Non-pigmented ciliary epithelial cell (primary cell): ENCODE measurements around the gene TMEM176A.

Experiments used
- DNase-seq: peaks from one replicate; pipeline ENCODE4 v3.0.0-alpha.2; 2010; ENCODE audit warnings: low read depth

Gene TMEM176A

GRCh38 chr7:150820148-150820547, 19.6 kb downstream of the TMEM176A start:
- DNase-seq, result no peak

- no peak for DNase-seq
Observed at GRCh38 chr7:150820578-150821198, 20.1 kb downstream of the TMEM176A start.

- DNase-seq, result no peak
Observed at GRCh38 chr7:150823043-150823442, 22.5 kb downstream of the TMEM176A start.

GRCh38 chr7:150823484-150824126, 23.0 kb downstream of the TMEM176A start:
- no peak for DNase-seq

- no peak for DNase-seq
Observed at GRCh38 chr7:150824379-150825177, 24.0 kb downstream of the TMEM176A start.

GRCh38 chr7:150826061-150826849, 25.7 kb downstream of the TMEM176A start:
- no peak for DNase-seq

GRCh38 chr7:150828384-150828783, 27.8 kb downstream of the TMEM176A start:
- DNase-seq, result no peak

- no peak for DNase-seq
Observed at GRCh38 chr7:150829426-150829825, 28.9 kb downstream of the TMEM176A start.

GRCh38 chr7:150830937-150831336, 30.4 kb downstream of the TMEM176A start:
- DNase-seq, result no peak

GRCh38 chr7:150831851-150832250, 31.3 kb downstream of the TMEM176A start:
- DNase-seq, result no peak

GRCh38 chr7:150835019-150835418, 34.5 kb downstream of the TMEM176A start:
- DNase-seq, result no peak

GRCh38 chr7:150835702-150836280, 35.2 kb downstream of the TMEM176A start:
- DNase-seq, result no peak

- no peak for DNase-seq
Observed at GRCh38 chr7:150838965-150839650, 38.5 kb downstream of the TMEM176A start.

GRCh38 chr7:150842018-150842417, 41.4 kb downstream of the TMEM176A start:
- DNase-seq, result no peak

GRCh38 chr7:150842716-150843115, 42.1 kb downstream of the TMEM176A start:
- no peak for DNase-seq

- no peak for DNase-seq
Observed at GRCh38 chr7:150845421-150845861, 44.9 kb downstream of the TMEM176A start.

- DNase-seq, result no peak
Observed at GRCh38 chr7:150846291-150847115, 45.9 kb downstream of the TMEM176A start.

GRCh38 chr7:150847536-150847935, 47.0 kb downstream of the TMEM176A start:
- no peak for DNase-seq

GRCh38 chr7:150848111-150848510, 47.5 kb downstream of the TMEM176A start:
- DNase-seq, result no peak

- no peak for DNase-seq
Observed at GRCh38 chr7:150848561-150849115, 48.1 kb downstream of the TMEM176A start.
